GM19397 (cell line): ENCODE results near the gene MAD1L1.
"Not testable (repeated sequence)": the region's sequence is repeated elsewhere in the genome, so short reads cannot be mapped to it uniquely, and the experiment has no call there.

Experiments used
- ATAC-seq: cut with Tn5 transposase; IDR thresholded peaks from one replicate; pipeline ENCODE4 v1.9.1; 2021; ENCODE audit warnings: mild to moderate bottlenecking, moderate library complexity; ENCODE audit not compliant: unreplicated experiment

Gene MAD1L1

DNA sequence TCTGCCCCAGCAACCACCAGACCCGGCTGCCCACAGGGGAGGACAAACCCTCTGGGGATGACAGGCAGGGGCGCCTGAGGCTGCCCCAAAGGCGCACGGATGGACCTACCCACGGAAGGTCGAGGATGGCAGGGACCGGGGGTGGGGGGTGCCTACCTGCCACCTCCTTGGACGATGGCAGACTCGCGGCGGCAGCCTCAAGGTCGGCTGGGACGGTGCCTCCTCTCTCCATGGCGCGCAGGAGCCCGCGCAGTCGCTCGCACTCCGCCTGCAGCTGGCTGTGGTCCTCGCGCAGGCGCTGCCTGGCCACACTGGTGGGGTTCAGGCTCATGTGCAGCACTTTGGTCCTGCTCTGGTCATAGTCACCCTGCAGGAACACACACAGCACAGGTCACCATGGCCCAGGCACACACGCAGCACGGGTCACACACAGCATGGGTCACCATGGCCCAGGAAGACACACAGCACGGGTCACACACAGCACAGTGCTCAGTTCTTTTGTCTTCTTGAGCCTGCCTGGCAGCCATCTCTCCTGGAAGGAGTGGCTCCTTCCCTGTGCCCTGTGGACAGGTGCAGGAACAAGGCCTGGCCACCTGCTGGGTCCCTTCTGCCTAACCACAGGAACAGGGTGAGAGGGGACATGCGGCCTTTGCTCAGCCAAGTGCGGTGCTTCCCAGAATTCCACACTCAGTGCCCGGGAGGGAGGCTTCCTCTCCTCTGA, 296.1 kb downstream of the MAD1L1 start:
- no peak for ATAC-seq

DNA sequence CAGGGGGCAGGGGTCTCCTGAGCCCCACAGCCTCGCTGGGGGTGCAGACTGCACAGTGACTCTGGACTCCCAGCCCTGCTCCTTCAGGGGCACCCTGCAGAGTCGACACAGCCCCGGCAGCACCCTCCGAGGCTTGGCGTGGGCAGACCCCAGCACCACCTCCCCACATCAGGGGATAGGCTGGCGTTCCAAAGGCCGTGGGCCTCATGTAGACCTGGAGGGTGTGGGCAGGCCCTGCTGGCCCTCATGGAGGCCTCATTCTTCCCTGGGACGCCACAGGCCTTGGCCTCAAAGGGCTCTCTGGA, 296.8 kb downstream of the MAD1L1 start:
- ATAC-seq, result no peak

DNA sequence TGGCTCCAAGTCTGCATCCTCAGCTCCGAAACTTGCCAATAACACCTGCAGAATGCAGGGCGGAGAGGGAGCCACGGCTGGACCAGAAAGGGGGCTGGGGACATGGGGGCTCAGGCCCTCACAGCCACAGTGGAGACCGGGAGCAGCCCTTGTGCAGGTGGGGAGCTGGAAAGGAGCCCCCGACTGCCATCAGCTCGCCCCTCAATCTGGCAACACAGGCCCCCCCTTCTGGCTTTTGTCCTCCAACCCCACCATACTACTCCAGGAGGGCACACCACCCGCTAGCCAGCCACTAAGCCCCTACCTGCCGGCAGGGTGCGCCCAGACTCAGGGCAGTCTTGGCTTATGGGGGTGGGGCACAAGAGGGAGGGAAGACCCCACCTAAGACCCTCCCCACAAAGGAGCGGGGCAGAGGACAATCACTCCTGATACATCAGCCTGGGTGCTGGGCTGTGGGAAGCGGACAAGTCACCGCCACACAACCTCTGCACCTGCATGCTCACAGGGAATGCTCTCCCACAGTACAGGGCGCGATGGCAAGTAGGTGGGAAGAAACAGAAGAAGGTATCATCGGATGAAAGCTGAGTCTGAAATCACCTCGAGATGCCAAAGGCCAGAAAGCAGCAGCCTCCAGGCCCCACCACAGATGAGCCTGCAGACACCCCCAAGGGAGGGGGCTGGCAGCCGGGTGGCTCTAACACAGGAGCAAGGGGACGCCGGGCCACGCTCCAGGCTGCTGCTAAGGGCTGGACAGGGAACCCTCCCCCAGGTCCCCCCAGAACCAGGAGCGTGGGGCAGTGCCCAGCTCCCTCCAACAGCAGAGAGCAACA, 297.4 kb downstream of the MAD1L1 start:
- no peak for ATAC-seq

DNA sequence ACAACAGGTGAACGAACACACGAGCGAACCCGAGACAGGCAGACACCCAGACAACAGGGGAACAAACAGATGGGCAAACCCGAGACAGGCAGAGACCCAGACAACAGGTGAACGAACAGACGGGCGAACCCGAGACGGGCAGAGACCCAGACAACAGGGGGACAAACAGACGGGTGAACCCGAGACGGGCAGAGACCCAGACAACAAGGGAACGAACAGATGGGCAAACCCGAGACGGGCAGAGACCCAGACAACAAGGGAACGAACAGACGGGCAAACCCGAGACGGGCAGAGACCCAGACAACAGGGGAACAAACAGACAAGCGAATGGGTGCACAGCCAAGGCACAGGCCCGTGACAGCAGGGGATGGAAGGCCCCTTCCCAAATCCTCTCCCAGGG, 298.0 kb downstream of the MAD1L1 start:
- ATAC-seq, result no peak

DNA sequence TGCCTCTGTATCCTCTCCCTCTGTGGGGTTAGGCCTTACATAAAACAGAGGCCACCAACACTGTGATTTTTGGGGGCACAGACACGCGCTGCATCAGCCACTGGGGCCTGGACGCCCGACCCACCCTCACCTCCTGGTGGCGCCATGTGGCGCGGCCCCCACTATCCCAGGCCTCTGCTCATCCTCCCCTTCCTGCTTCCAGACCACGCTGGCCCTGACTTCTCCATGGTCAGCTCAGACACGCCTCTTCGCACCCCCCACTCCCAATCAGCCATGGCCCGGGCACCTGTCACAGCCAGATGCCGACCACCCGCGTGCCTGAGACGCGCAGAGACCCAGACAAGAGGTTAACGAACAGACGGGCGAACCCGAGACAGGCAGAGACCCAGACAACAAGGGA, 298.7 kb downstream of the MAD1L1 start:
- ATAC-seq, result no peak

DNA sequence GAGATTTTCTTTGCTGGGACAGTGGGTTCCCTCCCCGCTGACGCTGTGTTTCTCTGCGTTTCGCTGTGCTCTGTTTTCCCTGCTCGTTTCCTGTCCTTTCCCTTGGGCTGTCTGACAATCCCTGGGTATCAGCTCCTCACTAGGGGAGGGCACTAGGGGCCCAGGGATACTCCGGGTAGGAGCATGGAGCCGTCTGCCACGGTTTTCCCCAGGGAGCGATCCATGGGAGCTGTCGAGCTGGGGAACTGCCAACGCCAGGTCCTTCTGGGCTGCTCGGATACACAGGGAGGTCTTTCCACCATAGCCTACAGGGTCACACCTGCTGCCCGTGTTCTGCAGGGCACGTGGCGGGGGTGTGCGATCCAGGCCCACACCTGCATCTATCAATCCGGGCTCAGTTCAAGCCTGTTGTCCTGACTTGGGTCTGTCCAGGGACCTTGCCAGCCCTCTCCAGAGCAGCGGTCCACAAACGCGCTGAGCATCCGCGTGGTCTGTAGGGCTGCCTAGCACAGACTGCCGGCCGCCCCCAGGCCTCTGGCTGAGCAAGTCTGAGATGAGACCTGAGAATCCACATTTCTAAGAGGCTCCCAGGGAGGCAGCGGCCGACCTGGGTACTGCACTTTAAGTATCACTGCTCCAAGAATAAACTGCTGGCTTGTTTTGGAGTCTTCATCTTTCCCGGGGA, 299.5 kb downstream of the MAD1L1 start:
- ATAC-seq, result no peak

DNA sequence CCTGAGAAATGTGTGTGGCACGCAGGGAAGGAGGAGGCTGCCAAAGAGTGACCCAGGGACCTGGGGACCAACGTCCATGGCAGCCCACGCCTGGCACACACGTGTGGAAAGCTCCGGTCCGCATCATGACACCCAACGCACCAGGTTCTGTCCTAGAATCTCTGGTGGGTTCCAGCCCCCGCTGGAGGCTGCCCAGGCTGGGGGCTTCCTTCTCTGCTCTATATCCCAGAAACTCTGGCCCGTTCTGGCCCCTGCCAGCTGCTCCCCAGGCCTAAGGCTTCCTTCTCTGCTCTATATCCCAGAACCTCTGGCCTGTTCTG, 300.8 kb downstream of the MAD1L1 start:
- no peak for ATAC-seq

DNA sequence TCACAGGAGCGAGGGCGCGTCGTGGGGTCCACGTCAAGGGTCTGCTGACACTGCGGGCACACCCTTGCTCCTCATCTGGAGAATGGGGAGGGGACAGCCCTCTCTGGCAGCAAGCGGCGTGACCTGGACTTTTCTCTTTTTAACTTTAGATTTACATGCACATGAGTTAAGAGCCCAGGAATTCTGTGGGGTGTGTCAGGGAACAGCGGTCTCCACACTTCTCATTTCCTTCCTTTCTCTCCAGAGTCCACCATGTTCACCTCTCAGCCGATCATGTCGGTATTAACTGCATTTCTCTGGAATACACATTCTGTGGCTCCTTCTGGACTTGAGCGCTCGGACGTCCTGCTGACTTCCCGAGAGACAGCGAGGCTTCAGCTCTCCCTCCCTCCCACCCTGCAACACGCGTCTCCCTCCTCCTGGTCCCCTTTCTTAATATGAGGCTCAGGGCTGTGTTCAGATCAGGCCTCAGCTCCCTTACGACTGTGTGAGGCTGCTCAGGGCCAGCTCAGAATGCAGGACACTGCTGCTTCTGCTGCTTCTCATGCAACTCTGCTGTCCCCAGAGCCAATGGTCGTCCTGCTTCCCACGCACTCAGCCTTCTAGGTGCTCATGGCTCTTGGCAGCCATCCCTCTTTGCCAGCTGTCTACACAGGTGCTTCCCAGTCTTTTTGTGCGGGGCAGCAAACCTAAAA, 301.3 kb downstream of the MAD1L1 start:
- ATAC-seq, result no peak

DNA sequence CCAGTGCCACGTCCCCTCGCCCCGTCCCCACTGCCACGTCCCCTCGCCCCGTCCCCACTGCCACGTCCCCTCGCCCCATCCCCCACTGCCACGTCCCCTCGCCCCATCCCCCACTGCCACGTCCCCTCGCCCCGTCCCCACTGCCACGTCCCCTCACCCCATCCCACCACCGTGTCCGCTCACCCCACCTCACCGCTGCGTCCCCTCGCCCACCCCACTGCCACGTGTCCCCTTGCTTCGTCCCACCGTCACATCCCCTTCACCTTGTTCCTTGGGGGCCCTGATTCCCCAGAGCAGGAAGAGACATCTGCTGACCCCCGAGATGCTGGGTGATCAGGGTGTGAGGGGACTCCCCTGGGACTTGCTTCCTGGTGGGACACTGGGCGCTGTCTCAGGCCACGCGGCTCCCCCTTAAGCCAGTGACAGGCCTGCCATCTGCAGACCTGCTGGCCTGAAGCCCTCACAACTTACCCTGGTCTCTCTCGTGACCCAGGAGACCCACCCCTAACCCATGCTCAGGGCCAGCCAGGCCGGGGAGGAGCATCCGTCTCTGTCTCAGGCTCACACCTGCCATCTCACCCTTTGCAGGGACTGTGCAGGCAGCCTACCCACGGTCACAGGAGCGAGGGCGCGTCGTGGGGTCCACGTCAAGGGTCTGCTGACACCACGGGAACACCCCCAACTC, 302.2 kb downstream of the MAD1L1 start:
- ATAC-seq, result no peak

DNA sequence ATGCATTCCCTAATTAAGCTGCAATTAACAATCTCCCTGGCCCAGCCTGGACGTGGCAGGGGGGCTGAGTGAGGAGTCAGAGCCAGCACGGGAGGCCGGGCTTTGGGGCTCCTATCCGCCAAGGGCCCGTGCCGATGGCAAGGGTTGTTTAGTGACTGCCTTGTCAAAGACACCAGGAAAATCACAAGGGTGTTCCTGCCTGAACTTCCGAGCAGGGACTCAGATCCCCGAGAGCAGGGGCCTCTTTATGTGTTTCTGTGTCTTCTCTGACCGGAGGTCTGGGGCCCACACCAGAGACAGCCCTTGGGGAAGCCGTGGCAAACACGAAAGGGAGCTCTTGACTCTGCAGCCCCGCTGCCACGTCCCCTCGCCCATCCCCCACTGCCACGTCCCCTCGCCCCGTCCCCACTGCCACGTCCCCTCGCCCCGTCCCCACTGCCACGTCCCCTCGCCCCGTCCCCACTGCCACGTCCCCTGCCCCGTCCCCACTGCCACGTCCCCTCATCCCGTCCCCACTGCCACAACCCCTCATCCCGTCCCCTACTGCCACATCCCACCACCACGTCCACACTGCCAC, 303.3 kb downstream of the MAD1L1 start:
- ATAC-seq, result not testable (repeated sequence)

DNA sequence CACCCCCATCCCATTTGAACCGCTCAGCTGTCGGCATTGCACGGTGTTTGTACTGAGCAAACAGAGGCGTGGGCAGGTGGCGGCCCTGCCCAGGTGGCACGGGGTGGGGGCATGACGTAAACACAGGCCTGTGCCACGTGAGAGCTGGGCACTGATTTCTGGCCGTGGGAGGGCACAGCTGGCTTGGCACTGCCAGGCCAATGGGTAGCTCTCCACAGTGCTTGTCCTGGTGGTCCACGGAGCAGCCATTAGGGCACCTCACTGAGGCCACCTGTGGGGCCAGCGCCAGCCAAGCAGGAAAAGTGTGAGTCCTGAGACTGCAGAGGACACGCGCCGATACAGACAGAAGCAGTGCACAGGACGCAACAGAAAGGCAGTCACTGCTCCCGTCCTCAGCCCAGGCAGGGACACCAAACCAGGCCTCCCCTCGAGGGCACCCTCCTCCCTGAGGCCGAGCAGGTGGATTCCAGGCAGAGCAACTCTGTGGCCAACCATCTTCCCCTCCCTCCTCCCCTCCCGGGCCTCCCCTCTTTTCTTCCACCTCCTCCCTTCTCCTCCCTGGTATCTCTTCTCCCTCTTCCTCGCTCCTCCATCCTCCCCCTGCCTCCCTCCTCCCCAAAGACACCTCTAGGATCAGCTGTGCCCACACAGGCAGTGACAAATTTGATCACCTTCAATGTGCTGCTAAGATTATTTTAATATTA, 303.9 kb downstream of the MAD1L1 start:
- no peak for ATAC-seq

DNA sequence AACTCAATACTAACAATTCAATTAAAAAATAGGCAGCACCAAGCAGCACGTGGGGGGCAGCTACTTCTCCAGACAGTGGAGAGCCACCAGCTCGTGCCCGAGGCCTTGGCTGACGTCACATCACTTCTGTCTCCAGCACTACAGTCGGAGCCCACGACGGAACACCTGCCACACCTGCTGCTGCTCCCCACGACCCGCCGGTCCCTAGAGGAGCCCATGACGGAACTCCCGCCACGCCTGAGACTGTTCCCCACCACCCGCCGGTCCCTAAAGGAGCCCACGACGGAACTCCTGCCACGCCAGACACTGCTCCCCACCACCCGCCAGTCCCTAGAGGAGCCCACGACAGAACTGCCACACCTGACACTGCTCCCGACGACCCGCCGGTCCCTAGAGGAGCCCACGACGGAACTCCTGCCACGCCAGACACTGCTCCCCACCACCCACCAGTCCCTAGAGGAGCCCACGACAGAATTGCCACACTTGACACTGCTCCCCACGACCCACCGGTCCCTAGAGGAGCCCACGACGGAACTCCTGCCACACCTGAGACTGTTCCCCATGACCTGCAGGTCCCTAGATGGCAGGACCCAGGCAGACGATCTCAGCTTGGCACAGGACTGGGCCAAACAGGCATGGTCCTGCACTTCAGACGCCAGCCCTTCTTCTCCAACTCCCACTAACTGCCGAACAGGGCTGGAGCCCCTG, 304.7 kb downstream of the MAD1L1 start:
- ATAC-seq, result no peak

DNA sequence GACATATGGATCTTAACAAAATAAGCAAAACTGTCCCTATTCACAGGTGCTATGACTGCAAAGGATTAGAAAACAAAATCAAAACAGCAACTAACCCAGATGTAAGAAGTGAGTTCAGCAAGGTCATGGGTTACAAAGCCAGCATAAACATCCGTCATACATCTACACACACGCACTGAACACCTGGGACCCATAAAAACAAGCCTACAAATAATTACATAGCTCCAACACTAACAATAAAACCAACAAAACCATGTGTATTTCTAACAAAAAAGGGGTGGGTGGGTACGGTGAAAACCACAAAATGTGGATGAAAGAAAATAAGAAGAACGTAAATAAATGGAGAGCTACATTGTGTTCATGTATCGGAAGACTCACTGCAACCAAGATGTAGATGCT, 305.8 kb downstream of the MAD1L1 start:
- ATAC-seq, result no peak

DNA sequence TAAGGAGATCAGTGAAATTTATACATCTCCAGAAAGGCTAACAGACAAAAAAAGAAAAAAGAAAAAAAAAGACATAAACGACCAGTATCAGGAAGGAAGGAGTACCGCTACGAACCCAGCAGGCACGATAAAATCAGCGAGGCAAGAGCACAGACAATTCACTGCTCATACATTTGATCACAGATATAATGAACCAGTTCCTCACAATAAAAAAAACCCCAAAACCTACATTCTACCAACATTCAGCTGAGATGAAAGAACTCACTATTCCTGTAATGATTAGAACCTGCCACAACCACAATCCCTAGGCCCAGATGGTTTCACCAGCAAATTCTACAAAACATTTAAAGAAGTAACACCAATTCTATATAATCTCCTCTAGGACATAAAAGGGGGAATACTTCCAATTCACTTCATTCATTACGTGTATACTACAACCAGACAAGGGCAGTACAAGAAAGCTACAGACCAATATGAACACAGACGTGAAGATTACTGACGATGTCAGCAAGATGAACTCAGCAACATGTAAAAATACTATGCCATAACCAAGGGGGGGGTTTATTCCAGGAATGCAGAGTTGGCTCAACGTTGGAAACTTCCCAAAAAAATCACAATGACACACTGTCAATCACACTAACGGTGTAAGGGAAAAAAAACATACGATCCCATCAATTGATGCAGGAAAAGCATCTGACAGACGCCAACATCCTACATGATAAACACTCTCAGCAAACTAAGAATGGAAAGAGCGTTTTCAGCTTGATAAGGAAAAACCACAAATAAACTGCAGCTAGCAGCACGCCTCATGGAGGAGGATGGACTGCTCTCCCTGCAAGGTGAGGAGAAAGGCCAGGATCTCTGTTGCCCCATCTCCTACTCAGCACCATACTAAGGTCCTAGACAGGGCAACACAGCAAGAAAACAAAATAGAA, 306.5 kb downstream of the MAD1L1 start:
- no peak for ATAC-seq

DNA sequence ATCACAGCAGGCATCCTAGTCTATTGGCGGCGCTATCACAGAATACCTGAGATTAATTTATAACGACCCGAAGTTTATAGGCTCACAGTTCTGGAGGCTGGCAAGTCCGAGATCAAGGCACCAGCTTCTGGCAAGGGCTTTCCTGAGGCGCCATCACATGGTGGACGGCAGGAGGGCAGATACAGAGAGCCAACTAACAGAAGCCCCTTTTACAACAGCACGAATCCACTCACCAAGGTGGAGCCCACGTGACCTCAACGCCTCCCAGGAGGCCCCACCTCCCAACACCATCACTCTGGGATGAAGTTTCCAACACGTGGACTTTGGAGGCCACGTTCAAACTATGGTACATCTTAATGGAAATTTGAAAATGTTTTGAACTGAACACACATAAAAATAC, 307.4 kb downstream of the MAD1L1 start:
- no peak for ATAC-seq

DNA sequence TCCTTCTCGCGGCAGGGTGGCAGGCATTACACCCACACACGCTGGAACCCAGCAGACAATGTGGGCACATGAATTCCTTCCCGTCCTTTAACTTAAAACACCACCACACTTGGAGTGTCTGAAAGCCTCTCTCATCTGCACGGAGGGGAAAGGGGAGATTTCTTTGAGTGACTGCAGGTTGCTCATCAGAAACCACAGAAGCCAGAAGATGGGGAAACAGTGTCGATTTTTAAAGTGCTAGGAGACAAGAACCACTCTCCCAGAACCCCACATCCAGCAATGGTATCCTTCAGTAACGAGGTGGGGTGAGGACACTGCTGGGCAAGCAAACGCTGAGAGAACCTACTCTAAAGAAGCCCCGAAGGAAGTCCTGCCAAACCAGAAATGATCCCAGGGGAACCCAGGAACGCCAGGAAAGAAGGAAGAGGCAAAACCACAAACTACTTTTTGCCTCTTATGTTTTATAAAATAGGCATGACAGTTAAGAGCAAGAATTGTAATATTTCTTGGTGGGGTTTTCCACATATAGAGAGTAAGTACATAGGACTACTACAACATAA, 308.4 kb downstream of the MAD1L1 start:
- no peak for ATAC-seq

DNA sequence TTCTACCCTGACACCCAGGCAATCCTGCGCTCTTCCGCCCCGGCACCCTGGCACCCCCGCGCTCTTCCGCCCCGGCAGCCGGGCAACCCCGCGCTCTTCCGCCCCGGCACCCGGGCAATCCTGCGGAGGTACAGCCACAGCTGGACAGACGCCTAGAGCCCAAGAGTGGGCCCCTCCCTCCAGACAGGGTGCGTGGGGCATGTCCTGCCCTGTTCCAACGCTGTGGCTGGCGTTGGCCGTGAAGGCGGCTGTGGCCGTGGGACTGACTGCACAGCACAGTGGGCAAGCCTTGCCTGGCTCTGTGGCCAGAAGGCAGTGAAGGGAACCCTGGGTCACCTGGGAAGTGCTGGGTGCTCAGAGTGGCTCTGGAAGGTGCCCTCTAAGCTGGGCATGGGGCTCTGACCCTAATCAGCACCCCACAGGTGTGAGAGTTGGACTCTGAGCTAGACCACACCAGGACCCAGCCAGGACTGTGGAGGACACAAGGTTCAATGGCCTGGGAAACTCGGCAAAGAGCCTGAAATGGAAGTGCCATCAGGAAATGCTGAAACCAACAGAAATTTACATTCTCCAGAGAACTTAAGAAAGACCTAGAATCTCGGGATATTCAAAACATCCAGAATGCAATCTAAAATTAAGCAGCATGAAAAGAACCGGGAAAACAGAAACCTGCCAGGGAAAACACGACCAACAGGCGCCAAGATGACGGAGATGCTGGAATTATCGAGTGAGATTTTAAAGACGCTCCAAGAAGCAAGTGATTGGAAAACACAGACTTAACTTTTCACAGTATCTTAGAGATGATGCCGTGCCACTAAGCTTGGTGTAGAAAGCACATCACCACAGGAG, 309.1 kb downstream of the MAD1L1 start:
- no peak for ATAC-seq
